ENCODE data around the gene TTC7B. TPM values are rescaled to one million over a fixed set of nuclear protein-coding genes. Genes with fewer than 3 reads are reported as not detected.

Gene TTC7B
- total RNA-seq (76.5 and 86.4 TPM in 2 replicates), polyA plus RNA-seq (46.8 and 65.5 TPM in 2 replicates), polyA minus RNA-seq (92.1 and 99.3 TPM in 2 replicates), Bru-seq, nascent RNA (percentile 78 among the genes with signal in this experiment), BruChase-seq, experiment 1, labeled RNA remaining after a 6-hour chase (percentile 68 among the genes with signal in this experiment), BruChase-seq, experiment 2, labeled RNA remaining after a 2-hour chase (percentile 71 among the genes with signal in this experiment)
- 60.3 and 66.3 TPM in 2 replicates for polyA plus RNA-seq (2011; cell fraction: cytosol; rRNA removed)
- 58.0 and 60.5 TPM in 2 replicates for polyA plus RNA-seq (2011; cell fraction: nucleus; rRNA removed)
- polyA plus RNA-seq (2012) = 48.9 and 51.3 TPM in 2 replicates
- 15.5 TPM for polyA minus RNA-seq (2011; cell fraction: cytosol; rRNA and poly(A)+ RNA removed)
- polyA minus RNA-seq (2011; cell fraction: nucleus; rRNA and poly(A)+ RNA removed) = 113 and 116 TPM in 2 replicates
- long read RNA-seq, full-length matches to known transcripts = 27 of 45 reads
- long read RNA-seq, partial matches to known transcripts = 4 of 45 reads
- long read RNA-seq, other reads (novel, unspliced or antisense) = 14 of 45 reads

- H3K27ac ChIP-seq (ENCODE audit: insufficient read depth, low read depth, low read length) = peak within 1 kb of the TSS; percentile 41
- peak within 1 kb of the TSS; percentile 69 for H2AFZ ChIP-seq (ENCODE audit: low read depth, low read length)
- no peaks in the 10 kb centered on the region for H3K36me3 ChIP-seq (ENCODE audit: control insufficient read depth in 2 of 2, extremely low read depth in 1 of 2, insufficient read depth in 2 of 2, low read length in 2 of 2)
- FAIRE-seq (no peak), DNase-seq (ENCODE audit: low read depth, low spot score) (no peak)
- H3K9me1 ChIP-seq (replicated peaks; ENCODE audit: control insufficient read depth, extremely low read depth, insufficient read depth, low read length) = no peaks in the 10 kb centered on the region
- TF ChIP-seq POLR2A (IDR thresholded peaks at IDR 0.05; ENCODE audit: low read depth, low read length) (no peak), EZH2 (IDR thresholded peaks at IDR 0.05; ENCODE audit: borderline replicate concordance, low read depth, low read length, severe bottlenecking) (no peak), CTCF (IDR thresholded peaks at IDR 0.05; ENCODE audit: extremely low read depth in 1 of 2, insufficient read depth in 1 of 2, low read depth in 1 of 2, low read length in 2 of 2) (peak in 1 of 2 donors; percentile 47), FOS (IDR thresholded peaks at IDR 0.05; ENCODE audit: borderline replicate concordance, insufficient read depth, low read length) (no peak), GATA2 (IDR thresholded peaks at IDR 0.05; ENCODE audit: insufficient read depth, insufficient read length, low read depth, low read length) (no peak), MAX (IDR thresholded peaks at IDR 0.05; ENCODE audit: insufficient read depth, insufficient read length) (no peak)
- peaks cover 46% of the 10 kb centered on the region for H3K79me2 ChIP-seq (ENCODE audit: control insufficient read depth, insufficient read depth, low read length)
- CTCF ChIA-PET = interaction anchor here (0.7 to 2.7 kb wide), 16 partner anchors 9 to 527 kb away, joined by 3 to 47 read pairs (median 6); no protein-coding TSS in a partner anchor
- intact Hi-C loops (cut with micrococcal nuclease) = loop anchor here (1.0 to 5.0 kb wide), 5 partner anchors 10 to 514 kb away; no protein-coding TSS in a partner anchor
- H3K9ac ChIP-seq (replicated peaks; ENCODE audit: extremely low read depth, insufficient read depth, low read length) = peak within 1 kb of the TSS; percentile 81
- H3K4me3 ChIP-seq (replicated peaks in 1 of 3; ENCODE audit: insufficient read depth in 1 of 3, low read depth in 1 of 3, low read length in 3 of 3) = peak within 1 kb of the TSS; percentile 70 to 95 (median 94)
- dilution Hi-C loops (cut with MboI; ENCODE audit: extremely low pct_ligation_motif_present, low sequenced_read_pairs) = no loop called here
- BruUV-seq (replicated peaks) = no TSS peak
- H3K4me2 ChIP-seq (ENCODE audit: insufficient read depth, low read length) = peak within 1 kb of the TSS; percentile 99
- POLR2A ChIA-PET = no interaction called here
- H4K20me1 ChIP-seq (replicated peaks; ENCODE audit: control insufficient read depth, extremely low read depth, insufficient read depth, low read length) = no peaks in the 10 kb centered on the region
- H3K27me3 ChIP-seq (ENCODE audit: control insufficient read depth in 2 of 2, insufficient read depth in 2 of 2, low read length in 2 of 2) = no peaks in the 10 kb centered on the region
- H3K9me3 ChIP-seq (replicated peaks; ENCODE audit: control insufficient read depth, insufficient read depth, low read length) = no peaks in the 10 kb centered on the region
- peaks cover 9% of the 10 kb centered on the region for H3K4me1 ChIP-seq (ENCODE audit: control insufficient read depth, extremely low read depth, insufficient read depth, low read length)
These were observed at the start of gene TTC7B for GRCh38 chr14:90815822-90816662. Gene TTC7B (minus strand): TSS chr14:90816430. CDS start chr14:90816295, 135 bp downstream.

Data from endothelial cell of umbilical vein (primary cell).